GM19452 (cell line): Measurements from ENCODE around the gene GEMIN2.
"Not testable (repeated sequence)": the region's sequence is repeated elsewhere in the genome, so short reads cannot be mapped to it uniquely, and the experiment has no call there.

Source experiments
- ATAC-seq: cut with Tn5 transposase; IDR thresholded peaks from one replicate; pipeline ENCODE4 v1.9.1; 2021; ENCODE audit not compliant: unreplicated experiment

The GEMIN2 gene

DNA sequence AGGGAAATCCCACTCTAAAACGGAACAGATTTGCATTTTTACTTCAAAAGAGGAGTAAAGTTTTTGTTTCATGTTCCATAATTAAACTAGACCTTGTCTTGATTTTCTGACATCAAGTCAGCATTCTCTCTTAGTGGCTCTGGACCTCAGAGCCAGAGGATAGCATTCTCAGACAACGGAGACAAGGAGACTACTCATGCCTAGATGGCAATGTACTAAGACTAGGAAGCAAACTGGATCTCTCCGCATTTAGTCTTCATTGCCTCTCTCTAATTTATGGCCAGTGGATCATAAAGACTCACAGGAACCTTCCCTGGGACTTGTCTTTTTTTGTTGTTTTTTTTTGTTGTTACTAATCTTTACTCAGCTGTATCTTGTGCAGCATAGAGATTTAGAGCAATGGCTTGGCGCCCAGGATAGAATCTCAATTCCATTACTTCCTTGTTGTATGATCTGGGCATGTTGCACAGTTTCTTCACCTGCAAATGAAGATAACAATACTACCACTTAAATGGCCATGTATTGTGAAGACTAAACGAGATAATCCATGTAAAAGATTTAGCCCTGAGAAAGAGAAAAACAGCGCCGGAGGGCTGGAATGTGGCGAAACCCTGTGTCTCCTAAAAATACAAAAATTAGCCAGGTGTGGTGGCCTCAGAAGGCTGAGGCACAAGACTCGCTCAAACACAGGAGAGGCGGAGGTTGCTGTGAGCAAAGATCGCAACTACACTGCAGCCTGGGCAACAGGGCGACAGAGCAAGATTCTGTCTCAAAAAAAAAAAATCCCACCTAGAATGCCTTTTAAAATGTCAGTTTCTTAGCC is 4.0 kb upstream of the GEMIN2 start:
- ATAC-seq: no peak

DNA sequence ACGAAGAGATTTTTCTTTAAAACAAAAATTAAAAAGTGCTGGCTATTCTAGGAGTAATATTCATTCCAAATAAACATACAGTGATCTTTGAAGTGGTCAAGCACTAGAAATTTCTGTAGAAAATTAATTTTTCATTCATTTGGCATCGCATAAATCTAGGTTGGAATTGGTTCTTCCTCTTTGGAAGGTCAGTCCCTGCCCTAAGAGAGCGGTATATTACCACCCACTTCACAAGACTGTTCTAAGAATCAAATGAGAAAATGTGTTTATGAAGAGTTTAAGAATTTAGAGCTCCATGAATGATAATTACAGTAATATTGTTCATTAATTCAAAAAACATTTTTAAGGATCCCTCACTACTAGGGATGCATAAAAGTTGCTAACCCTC is 444 bp upstream of the GEMIN2 start:
- no peak for ATAC-seq

DNA sequence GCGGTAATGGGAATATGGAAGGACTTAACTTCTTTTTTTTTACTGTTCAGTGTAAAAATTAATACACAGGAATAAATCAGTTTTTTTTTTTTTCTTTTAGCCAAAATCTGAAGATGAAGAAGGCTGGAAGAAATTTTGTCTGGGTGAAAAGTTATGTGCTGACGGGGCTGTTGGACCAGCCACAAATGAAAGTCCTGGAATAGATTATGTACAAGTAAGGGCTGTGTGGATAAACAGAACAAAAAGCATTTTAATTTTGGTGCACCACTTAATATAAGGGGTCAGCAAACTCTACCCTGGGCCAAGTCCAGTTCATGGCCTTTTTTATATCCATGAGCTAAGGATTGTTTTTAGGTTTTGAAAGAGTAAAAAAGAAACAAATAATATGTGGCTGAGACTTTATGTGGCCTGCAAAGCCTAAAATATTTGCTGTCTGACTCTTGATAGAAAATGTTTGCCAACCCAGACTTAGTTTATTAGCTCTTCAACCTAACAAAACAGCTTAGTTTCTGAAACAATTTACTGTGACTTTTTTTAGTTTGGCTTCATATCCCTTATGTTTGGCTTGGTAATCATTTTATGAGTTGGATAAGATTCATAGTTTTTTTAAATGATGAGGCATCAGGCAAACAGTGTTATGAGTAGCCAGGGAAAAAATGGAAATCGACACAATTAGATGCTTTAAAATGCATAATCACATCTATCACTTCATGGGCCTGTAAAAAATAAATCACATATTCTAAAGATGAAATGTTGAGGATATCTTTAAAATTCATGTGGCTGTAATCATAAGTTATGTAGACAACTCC is 8.4 kb downstream of the GEMIN2 start:
- no peak for ATAC-seq

DNA sequence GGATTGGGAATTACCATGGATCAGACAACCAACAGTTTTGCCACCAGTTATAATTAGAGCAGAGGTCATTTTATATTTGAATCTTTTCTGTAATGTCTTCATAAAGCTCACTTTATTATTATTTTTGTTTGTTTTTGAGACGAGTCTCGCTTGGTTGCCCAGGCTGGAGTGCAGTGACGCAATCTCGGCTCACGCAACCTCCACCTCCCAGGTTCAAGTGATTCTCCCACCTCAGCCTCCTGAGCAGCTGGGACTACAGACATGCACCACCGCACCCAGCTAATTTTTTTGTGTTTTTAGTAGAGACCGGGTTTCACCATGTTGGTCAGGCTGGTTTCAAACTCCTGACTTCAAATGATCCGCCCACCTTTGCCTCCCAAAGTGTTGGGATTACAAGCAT is 23.7 kb downstream of the GEMIN2 start:
- ATAC-seq: not testable (repeated sequence)

DNA sequence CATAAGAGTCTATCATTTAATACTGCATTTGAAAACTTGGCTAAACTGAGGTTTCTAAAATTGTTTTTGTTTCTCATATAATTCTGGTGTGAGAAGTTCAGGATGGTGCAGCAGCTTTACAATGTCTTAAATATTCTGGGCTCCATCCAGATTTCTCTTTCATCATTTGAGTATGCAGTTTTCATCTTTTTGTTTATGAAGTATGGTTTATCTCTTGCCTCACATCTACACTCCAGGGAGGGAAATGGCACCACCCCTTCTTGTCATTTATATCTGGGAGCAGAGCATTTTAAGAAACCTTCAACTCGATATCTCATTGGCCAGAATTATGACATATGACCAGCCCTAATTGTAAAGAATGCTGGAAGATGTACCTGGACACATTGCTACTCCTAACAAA is 24.3 kb downstream of the GEMIN2 start:
- ATAC-seq: no peak

DNA sequence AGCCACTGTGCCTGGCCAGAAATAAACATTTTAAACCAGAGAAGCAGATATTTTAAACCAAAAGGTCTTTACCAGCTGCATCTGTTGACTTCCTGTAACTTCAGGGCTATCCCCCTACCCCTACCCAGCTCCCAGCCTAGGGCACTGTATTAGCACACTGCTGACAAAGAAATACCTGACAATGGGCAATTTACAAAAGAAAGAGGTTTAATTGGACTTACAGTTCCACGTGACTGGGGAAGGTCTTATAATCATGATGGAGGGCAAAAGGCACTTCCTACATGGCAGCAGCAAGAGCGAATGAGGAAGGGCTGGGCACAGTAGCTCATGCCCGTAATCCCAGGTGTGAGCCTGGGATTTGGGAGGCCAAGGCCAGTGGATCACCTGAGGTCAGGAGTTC is 26.0 kb downstream of the GEMIN2 start:
- no peak for ATAC-seq

DNA sequence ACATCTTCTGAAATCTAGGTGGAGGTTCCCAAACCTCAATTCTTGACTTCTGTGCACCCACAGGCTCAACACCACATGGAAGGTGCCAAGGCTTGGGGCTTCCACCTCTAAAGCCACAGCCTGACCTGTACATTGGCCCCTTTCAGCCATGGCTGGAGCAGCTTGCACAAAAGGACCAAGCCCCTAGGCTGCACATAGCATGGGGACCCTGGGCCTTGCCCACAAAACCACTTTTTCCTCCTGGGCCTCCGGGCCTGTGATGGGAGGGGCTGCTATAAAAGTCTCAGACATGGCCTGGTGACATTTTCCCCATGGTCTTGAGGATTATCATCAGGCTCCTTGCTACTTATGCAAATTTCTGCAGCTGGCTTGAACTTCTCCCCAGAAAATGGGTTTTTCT is 27.5 kb downstream of the GEMIN2 start:
- not testable (repeated sequence) for ATAC-seq

DNA sequence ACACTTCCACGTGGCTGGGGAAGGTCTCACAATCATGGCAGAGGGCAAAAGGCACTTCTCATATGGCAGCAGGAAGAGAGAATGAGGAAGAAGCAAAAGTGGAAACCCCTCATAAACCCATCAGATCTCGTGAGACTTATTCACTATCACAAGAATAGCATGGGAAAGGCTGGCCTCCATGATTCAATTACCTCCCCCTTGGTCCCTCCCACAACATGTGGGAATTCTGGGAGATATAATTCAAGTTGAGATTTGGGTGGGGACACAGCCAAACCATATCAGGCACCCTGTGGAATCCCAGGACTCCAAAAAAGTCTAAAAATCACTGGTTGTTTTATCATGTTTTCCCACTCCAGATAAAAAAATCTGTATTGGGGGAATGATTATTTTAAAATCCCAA is 29.1 kb downstream of the GEMIN2 start:
- not testable (repeated sequence) for ATAC-seq

DNA sequence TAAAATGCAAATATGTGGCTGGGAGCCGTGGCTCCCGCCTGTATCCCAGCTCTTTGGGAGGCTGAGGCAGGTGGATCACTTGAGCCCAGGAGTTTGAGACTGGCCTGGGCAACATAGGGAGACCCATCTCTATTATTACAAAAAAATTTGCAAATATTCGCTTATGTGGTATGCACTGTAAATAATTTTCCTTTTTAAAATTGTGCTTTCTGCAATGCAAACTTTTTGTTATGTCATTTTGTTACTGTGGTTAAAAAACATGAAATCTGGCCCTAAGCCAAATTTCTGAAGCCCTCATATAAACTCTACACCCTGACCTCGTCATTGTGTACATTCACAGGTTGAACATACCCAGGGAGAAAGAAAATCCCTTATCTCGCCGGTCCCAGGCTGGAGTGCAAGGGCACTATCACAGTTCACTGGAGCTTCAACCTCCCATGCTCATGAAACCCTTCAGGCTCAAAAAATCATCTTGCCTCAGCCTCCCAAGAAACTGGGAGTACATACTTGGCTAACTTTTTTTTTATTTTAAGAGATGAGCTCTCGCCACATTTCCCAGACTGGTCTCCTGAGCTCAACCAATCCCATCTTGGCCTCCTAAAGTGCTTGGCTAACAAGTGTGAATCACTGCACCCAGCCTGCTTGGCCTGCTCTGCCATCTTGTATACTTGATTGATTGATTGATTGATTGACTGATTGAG is 31.3 kb downstream of the GEMIN2 start:
- no peak for ATAC-seq

DNA sequence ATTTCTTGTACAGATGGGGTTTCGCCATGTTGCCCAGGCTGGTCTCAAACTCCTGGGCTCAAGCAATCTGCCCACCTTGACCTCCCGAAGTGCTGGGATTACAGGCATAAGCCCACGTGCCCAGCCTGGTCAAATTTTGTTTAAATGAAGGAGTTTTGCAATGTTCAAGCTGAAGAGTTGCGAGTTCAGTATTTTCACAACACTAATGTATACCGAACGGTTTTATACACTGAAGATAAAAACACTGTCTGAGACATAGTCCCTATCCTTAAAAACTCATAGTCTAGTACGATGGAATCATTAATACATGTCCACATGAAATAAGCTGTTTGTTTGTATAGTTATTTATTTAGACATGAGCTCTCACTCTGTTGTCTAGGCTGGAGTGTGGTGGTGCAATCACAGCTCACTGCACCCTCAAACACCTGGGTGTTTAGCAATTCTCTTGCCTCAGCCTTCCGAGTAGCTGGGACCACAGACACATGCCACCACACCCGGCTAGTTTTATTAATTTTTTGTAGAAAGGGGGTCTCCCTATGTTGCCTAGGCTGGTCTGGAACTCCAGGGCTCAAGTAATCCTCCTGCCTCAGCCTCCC is 40.6 kb downstream of the GEMIN2 start:
- no peak for ATAC-seq

DNA sequence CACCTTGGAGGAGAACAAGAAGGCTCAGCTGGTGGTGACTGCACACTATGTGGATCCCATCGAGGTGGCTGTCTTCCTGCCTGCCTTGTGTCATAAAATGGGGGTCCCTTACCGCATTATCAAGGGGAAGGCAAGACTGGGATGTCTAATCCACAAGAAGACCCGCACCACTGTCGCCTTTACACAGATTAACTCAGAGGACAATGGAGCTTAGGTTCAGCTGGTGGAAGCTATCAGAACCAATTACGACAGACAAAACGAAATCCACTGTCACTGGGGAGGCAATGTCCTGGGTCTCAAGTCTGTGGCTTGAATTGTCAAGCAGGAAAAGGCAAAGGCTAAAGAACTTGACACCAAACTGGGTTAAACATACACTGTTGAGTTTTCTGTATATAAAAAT is 43.4 kb downstream of the GEMIN2 start:
- no peak for ATAC-seq

DNA sequence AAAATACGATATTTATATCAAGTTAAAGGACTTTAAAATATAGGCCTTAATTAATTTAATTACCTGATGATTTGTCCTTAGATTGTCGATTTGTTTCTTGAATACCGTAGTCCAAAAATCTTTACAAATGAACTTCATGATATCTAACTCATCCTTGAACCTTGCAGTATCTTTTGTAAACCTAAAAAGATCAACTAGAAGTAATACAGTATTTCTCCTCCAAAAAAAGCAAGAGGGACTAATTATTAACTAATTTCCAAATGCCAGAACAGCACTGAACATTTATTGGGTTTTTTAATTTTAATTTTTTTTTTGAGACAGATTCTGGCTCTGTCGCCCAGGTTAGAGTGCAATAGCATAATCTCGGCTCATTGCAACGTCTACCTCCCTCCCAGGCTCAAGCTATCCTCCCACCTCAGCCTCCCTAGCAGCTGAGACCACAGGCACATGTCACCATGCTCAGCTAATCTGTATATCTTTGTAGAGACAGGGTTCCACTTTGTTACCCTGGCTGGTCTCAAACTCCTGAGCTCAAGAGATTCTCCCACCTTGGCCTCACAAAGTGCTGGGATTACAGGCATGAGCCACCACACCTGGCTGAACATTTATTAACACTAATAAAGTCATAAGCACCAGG is 44.2 kb downstream of the GEMIN2 start:
- ATAC-seq: no peak

DNA sequence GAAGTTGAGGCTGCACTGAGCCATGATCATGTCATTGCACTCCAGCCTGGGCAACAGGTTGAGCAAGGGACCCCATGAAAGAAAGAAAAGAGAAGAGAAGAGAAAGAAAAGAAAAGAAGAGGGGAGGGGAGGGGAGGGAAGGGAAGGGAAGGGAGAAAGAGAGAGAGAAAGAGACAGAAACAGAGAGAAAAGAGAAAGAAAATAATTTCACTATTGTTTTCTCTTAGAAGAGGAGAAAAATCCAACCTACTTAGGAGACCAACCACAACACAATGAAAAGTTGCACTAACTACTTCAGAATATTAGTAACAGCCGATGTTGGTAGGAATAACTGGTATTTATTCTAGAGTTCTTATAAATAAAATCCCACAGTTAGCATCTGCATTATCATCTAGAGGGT is 46.4 kb downstream of the GEMIN2 start:
- no peak for ATAC-seq

DNA sequence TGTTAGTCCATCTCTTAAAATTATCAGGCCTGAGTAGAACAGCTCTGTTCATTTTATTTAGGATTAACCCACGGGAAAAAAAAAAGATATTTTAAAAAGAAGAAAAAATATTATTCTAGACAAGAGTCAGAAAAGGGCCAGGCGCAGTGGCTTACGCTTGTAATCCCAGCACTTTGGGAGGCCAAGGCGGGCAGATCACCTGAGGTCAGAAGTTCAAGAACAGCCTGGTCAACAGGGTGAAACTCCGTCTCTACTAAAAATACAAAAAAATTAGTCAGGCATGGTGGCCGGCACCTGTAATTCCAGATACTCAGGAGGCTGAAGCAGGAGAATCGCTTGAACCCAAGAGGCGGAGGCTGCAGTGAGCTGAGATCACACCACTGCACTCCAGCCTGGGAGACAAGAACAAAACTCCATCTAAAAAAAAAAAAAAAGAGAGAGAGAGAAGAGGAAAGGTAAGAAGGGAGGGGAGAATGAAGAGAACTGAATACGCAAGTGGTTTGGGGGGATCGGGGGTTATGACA is 53.7 kb downstream of the GEMIN2 start:
- ATAC-seq: not testable (repeated sequence)

DNA sequence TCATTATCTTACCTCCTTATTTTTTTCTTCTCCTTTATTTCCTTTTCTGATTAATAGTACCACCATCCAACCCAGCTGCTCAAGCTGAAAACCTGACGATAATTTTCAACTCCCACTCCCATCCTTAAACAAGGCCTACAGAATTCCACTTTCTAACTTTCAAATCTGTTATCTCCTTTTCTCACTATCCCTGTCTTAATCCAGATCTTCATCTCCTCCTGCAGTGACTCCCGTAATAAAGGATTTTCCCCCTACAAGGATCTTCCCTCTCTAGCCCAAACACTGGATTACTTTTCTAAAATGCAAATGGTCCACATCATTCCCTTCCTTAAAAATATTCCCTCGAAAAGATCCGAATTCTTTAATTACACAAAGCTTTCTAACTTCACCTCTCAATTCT is 54.5 kb downstream of the GEMIN2 start:
- no peak for ATAC-seq

DNA sequence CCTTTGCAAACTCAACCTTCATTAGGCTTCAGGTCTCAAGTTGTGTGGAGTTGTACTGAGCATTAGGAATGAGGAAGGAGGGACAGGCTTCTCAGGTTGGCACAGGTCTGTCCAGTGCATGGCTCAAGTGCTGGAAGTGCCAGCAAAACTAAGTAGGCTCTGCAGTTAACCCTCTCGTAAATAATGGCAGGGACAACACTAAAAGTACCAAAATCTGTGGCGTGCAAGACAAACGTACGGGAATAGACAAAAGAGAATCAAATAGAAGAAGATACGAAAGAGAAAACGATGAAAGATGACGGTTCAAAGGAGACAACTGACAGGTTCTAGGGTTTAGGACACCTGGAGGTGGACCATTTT is 55.4 kb downstream of the GEMIN2 start:
- ATAC-seq: no peak

DNA sequence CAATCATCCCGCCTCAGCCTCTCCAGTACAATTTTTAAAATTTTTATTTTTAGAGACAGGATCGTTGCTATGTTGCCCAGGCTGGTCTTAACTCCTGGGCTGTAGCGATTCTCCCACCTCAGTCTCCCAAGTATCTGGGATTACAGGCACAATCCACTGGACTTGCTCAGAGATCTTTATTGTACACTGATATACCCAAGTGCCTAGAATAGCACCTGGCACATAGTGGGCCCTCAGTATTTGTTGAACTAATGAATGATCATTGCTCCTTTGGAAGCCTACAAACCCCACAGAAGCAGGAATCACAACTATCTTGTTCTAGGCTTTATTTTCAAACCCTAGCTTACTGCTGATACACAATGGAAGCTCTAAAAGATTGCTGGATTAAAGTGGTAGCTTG is 59.1 kb downstream of the GEMIN2 start:
- ATAC-seq: no peak

DNA sequence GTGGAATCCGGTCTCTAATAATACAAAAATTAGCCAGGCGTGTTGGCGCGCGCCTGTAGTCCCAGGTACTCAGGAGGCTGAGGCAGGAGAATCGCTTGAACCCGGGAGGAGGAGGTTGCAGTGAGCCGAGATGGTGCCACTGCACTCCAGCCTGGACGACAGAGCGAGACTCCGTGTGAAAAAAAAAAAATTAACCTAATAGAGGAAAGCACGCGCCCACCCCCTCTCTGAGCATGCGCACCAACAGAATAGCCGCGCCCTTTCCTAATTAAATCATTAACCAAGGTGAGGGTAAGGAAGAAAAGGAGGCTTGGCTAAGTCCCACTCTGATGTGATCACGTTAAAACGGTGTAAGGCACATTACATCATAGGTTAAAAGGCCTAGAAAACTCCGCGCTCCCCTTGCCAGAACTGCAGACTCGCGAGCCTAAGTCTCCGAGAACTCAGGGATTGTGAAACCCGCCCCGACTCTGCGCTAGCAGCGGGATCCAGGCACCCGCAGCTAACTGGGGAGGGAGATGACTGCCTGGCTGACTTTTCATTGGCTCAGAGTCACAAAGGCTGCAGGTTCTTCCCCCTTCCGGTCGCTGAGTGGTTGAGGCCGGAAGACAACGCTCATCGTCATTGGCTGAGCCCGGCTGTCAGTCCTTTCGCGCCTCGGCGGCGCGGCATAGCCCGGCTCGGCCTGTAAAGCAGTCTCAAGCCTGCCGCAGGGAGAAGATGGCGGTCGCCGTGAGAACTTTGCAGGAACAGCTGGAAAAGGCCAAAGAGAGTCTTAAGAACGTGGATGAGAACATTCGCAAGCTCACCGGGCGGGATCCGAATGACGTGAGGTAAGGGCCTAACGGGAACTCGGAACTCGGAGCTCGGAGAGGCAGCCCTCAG is 60.7 kb downstream of the GEMIN2 start, which contains the start of gene PNN:
TSS of gene PNN (plus strand) at position 695 of the 885 bp plus-strand sequence. CDS start at position 721, 26 bp downstream.
- peak; percentile 90 for ATAC-seq

DNA sequence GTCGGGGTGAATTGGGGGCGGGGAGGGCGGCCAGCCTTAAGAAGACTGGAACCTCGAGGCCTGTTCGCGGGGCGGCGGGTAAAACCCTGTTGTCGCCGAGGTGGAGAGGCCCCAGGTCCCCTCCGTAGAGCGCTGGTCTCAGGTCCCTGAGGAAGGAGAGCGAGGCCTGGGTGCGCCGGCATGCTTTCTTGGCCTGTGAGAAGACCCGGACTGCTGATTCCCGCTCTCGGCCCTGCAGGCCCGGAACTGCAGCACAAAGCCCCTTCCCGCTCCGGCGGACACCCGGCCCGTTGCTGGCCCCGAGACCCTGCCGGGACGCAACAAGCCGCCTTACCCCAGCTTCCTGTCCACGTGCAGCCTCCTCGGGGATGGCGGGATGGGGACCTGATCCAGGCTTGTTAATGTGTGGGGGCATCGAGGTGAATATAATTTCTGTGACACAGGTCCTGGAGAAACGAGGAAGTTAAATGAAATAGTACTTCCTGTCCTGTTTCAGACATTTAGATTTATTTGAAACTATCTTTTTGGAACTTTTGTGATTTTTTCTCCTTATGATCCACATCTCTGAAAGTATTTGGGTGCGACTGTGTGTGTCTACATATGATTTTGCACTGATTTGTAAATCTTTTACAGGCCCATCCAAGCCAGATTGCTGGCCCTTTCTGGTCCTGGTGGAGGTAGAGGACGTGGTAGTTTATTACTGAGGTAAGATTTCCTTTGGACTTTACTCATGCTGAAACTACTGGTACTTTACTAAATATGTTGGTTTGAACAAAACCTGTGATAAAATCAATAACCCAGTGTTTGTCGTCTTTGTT is 61.5 kb downstream of the GEMIN2 start:
- ATAC-seq: peak; percentile 7
